Tibial nerve (tissue), 4 donors: Measurements from ENCODE around the gene STX11.

Source experiments
- CTCF ChIP-seq, 5 experiments: fragments of 200-600 bp in 3 of 5; fragments of 450-650 bp in 2 of 5; sonication (generic) in 3 of 5; IDR thresholded peaks; one replicate each; pipeline ENCODE4 v1.5.1; 2016 to 2019; ENCODE audit warnings: antibody characterized with exemption in 5 of 5, mild to moderate bottlenecking in 3 of 5, moderate library complexity in 2 of 5
- EP300 ChIP-seq, 2 donors: sonication (generic); formaldehyde crosslinking; IDR thresholded peaks; one replicate each; pipeline ENCODE4 v1.6.1; 2017; ENCODE audit warnings: antibody characterized with exemption in 2 of 2, mild to moderate bottlenecking in 1 of 2
- POLR2A ChIP-seq, 2 donors: fragments of 450-650 bp; IDR thresholded peaks; one replicate each; pipeline ENCODE4 v1.6.1; 2017; ENCODE audit warnings: antibody characterized with exemption in 2 of 2, mild to moderate bottlenecking in 2 of 2, moderate library complexity in 2 of 2

- TF ChIP-seq CTCF (IDR thresholded peaks at IDR 0.05) (no peak), EP300 (IDR thresholded peaks at IDR 0.05) (no peak), POLR2A (IDR thresholded peaks at IDR 0.05) (no peak)
Observed at GRCh38 chr6:144179828-144180227, 29.5 kb downstream of the STX11 start.
